ENCODE data around the gene PRRG4.
"Not testable (repeated sequence)": the region's sequence is repeated elsewhere in the genome, so short reads cannot be mapped to it uniquely, and the experiment has no call there.

PRRG4 gene

DNA sequence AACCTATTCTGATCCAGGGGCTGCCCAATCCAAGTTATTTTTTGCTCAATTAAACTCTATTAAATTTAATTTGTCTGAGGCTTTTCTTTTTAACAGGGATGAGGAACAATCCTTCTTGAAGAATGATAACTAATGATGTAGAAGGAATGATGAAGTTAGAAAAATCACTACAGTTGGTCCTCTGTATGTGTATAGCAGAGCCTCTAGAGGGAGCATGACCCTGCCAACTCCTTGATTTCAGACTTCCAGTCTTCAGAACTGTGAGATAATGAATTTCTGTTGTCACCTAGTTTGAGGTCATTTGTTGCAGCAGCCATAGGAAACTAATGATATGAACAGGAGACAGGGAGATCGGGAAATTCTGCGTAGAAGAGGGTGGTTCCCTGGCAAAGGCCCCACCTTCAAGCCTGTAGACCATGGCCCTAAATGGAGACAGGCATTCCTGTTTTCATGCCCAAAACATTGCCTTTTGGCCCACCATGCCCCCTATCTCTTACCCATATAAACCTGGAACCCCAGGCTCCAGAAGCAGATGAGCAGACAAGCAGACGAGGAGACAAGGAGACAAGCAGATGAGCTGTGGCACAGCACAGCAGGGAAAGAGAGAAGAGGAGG lies 55.1 kb downstream of the PRRG4 start:
- H3K4me3 ChIP-seq (ENCODE audit: low read depth, low read length), result no peak overlapping the region

GRCh38 chr11:32885556-32885955 lies 55.8 kb downstream of the PRRG4 start:
- no peak overlapping the region for H3K4me3 ChIP-seq (ENCODE audit: low read depth, low read length)

DNA sequence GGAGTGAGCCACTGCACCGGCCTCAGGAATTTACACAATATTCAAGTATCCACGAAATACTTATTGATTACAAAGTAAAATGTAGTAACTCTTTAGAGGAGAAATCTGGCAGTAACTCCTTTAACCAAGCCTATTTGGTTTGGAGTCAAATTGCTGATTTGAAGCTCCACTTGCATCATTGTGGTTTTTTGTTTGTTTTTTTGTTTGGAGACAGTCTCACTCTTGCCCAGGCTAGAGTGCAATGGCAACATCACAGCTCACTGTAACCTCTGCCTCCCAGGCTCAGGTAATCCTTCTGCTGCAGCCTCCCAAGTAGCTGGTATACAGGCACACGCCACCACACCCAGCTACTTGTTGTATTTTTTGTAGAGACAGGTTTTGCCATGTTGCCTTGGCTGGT lies 56.5 kb downstream of the PRRG4 start:
- H3K4me3 ChIP-seq (ENCODE audit: low read depth, low read length), result no peak overlapping the region

DNA sequence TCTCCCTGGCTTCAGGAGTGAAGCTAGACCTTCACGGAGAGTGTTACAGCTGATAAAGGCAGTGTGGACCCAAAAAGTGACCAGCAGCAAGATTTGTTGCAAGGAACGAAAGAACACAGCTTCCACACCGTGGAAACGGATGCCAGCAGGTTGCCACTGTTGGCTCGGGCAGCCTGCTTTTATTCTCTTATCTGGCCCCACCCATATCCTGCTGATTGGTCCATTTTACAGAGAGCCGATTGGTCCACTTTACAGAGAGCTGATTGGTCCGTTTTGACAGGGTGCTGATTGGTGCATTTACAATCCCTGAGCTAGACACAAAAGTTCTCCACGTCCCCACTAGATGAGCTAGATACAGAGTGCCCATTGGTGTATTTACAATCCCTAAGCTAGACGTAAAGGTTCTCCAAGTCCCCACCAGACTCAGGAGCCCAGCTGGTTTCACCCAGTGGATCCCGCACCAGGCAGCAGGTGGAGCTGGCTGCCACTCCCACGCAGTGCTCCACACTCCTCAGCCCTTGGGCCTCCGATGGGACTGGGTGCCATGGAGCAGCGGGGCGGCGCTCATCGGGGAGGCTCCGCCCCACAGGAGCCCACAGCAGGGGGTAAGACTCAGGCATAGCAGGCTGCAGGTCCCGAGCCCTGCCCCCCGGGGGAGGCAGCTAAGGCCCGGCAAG lies 58.1 kb downstream of the PRRG4 start:
- H3K4me3 ChIP-seq (ENCODE audit: low read depth, low read length), result not testable (repeated sequence)

DNA sequence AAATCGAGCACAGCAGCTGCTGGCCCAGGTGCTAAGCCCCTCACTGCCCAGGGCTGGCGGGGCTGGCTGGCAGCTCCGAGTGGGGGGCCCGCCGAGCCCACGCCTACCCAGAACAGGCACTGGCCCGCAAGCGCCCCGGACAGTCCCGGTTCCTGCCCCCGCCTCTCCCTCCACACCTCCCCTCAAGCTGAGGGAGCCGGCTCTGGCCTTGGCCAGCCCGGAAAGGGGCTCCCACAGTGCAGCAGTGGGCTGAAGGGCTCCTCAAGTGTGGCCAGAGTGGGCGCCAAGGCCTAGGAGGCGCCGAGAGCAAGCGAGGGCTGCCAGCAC lies 58.6 kb downstream of the PRRG4 start:
- H3K4me3 ChIP-seq (ENCODE audit: low read depth, low read length), result not testable (repeated sequence)

GRCh38 chr11:32888805-32889204 lies 59.1 kb downstream of the PRRG4 start:
- H3K4me3 ChIP-seq (ENCODE audit: low read depth, low read length), result no peak overlapping the region

- H3K4me3 ChIP-seq (ENCODE audit: low read depth, low read length), result peak overlapping the region; percentile 74
Observed at GRCh38 chr11:32890843-32891656, 61.3 kb downstream of the PRRG4 start.

DNA sequence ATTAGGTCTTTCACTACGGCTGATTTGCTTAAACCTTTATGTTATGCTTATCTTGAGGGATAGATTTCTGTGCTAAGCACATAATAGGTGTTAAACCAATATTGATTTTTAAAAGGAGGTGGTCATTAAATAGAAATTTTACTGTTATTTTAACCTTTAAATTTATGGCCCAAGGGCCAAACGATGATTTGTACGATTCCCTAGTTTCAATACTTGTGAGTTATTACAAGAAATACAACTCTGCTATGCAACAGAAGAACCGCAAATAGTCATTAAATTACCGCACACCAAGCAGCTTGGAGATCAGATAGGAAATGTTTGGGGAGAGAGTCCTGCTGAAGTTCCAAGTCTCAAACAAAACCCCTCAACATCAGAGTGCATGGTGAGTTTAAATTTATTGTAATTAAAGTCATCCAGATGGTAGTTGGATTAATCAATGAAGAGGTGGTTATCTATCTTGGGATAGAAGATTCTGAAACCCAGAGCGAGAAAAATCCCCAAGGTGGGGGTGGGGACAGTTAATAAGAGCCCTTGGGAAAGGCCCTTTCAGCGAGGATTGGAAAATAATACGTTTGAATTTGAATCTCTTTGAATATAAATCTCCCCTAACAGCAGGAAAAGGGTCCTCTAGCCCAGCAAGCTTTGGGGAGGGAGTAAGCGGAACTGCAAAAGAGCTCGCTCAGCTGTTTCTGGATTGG lies 62.1 kb downstream of the PRRG4 start:
- peak overlapping the region; percentile 74 for H3K4me3 ChIP-seq (ENCODE audit: low read depth, low read length)

DNA sequence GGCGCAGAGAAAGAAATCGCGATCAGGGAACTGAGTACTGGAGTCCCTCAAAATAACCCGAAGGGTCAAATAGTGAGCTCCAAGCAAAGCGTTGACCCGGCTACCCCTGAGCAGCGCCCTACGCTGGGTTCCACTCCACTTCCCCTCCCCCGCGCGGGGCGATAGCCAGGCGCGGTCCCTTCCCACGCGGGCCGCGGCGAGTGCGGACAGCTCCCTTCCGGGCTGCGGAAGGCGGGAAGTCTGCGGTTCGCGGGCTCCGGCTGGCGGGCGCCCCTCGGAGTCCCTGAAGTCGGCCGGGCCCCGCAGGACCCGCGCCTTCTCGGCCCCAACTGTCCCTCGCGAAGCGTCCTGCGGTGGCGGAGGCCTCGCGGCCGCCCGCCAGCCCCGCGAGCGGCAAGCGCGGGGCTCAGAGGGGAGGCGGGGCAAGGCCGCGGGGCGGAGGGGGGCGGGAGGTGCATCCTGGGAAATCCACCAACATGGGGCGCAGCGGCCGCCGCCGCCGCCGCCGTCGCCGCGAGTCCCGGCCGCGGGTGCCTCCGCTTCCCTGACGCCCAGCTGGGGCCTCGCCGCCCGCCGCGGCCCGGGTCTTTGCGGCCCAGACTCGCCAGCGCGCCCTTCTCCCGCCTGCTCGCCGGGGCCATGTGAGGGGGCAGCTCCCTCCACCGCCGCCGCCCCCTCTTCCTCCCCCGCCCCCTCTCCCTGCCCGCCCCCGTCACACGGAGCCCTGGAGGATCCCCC lies 62.8 kb downstream of the PRRG4 start, which contains the start of gene QSER1:
Gene QSER1 (plus strand): TSS at position 457 of the 738 bp plus-strand sequence. CDS start 315 bp downstream, outside the sequence.
- H3K4me3 ChIP-seq (ENCODE audit: low read depth, low read length), result peak within 1 kb of the TSS; percentile 82

DNA sequence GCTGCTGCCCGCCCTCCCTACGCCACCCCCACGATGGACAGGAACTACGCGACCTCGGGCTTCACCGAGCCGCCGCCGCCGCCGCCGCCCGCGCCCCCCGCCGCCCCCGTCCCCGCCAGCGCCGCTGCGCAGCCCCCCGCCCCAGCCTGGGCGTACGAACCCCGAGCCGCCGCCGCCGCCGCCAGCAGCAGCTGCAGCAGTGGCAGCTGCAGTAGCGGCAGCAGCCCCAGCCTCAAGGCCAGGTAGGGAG lies 63.3 kb downstream of the PRRG4 start:
- peak overlapping the region; percentile 82 for H3K4me3 ChIP-seq (ENCODE audit: low read depth, low read length)

DNA sequence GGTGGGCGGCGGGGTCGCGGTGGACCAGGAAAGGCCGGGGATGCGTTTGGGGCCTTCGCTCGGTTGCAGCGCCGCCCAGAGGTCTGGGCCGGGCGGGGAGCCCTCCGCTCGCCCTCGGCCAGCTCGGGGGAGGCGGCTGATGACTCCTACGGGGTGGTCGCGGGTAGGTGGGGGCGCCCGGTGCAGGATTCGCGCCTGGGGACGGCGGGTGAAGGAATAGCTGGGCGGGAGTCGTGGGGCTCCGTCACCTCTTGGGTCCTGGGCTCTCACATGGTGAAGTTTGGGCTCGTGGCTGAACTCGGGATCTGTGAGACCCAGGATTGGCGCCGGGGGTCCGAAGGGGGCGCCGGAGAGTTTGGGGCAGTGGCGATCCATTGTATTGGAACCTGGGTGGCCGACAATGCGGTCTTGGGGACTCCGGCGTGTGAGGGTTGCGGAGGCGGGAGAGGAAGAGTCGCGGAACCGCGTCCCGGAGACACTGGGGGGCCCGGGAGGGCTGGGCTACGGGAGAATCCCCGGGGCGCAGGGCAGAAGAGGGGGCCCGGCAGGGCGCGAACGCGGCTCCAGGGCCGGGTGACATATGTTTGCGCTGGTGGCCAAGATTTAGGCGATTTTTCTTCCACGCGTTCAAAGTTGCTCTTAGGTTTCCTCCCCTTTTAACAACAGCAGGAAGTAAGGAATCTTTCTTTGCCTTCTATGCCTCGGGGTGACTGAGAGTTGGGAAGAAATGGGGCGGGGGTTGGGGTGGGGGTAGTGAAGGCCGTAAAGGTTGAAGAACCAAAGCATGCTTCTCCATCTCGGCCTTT lies 63.8 kb downstream of the PRRG4 start:
- H3K4me3 ChIP-seq (ENCODE audit: low read depth, low read length), result peak overlapping the region; percentile 82

- H3K4me3 ChIP-seq (ENCODE audit: low read depth, low read length), result peak overlapping the region; percentile 82
Observed at GRCh38 chr11:32894149-32894827, 64.6 kb downstream of the PRRG4 start.

DNA sequence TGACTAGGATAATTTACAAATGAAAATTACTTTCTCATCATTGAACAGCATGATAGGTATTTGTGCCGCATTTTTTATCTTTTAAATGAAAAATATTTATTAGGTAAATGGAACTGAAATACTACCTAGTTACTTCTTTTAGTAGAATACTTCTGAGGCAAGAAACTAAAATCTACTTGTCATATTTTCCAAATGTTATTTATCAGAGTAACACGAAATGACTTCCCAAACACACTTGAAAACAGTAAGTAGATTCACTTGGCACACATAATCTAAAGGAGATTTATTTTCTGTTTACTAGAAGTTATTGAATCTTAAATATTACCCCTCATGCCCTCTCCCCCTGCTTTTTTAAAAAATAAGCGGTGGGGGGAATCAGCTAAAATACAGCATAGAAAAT lies 65.2 kb downstream of the PRRG4 start:
- peak overlapping the region; percentile 82 for H3K4me3 ChIP-seq (ENCODE audit: low read depth, low read length)

- no peak overlapping the region for H3K4me3 ChIP-seq (ENCODE audit: low read depth, low read length)
Observed at GRCh38 chr11:32895471-32895870, 65.7 kb downstream of the PRRG4 start.

- no peak overlapping the region for H3K4me3 ChIP-seq (ENCODE audit: low read depth, low read length)
Observed at GRCh38 chr11:32897103-32897502, 67.4 kb downstream of the PRRG4 start.

DNA sequence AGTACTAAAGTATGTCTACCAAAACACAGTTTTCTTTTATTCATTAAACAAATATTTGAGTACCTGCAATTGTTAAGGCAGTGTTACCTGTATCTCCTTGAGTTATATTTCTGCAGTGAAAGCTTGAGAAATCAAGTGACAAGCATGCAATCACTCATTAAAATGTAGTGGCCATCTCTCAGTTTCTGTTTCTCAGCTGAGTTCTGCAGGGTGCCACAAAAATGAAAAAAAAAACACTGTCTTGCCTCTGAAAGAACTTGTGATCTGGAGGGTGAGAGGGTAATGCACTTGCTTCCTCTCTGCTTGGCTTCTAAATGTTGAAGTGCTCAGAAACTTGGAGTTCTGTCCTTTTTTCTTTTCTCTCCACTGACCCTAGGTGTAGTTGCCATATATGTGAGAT lies 69.7 kb downstream of the PRRG4 start:
- H3K4me3 ChIP-seq (ENCODE audit: low read depth, low read length), result no peak overlapping the region

DNA sequence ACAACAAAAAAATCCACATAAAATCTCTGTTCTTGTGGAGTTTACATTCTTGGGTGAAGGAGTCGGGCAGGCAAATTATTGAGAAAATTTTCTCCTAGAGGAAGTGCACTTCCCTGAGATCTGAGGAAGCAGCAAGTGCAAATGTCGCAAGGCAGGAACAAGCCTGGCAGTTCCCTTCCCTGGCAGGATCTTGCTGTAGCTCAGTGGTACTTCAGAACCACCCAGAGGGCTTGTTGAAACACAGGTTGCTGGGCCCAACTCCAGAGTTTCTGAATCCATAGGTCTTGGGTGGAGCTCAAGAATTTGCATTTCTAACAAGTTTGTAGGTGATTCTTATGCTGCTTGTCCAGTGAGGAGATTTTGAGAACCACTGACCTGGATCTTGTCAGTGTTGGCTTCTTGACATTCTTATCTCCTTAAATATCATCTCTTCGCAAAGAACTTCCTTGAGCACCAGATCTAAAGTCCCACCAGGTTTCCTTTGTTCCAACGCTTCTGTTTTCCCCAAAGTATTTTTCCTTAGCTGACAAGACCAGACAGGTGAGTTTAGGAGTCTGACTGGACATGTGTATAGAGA lies 72.5 kb downstream of the PRRG4 start:
- H3K4me3 ChIP-seq (ENCODE audit: low read depth, low read length), result no peak overlapping the region

DNA sequence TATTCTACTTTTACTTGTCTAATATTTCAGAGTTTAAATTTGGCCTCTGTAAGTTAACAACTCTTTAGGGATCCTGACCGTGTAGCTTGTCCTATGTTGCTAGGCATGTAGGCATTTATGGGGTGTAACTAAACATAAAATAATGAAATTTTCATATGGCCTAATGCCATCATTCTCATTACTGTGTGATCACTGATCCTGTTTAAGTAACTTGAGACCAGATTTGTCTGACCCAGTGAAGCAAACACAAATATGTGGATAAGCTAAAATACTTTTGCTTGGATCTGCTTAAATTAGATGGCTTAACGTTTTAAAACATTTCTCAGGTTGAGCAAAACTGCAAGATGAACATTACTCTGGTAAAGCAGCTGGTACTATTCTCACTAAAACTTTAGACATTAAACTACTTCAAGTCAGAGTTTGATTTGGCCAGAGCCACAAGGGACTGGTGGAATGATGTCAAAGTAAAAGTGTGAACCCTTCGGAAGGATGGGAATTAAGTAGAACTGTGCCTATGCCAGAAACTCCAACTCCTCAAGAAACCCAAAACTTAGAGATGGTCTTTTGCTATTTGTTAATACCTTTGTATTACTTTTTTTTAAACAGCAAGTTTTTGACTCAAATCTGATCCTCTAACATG lies 75.4 kb downstream of the PRRG4 start:
- no peak overlapping the region for H3K4me3 ChIP-seq (ENCODE audit: low read depth, low read length)
